ENCODE data around the gene OSTN. TPM values are rescaled to one million over a fixed set of nuclear protein-coding genes. Genes with fewer than 3 reads are reported as not detected.

OSTN gene
- total and polyA plus RNA-seq, 2 donors (not counting 3 experiments of a cell fraction or from before 2014, with no cell fraction given): not detected

- Histone ChIP-seq H3K4me2 (ENCODE audit: insufficient read depth, low read length) (no peak overlapping the region), H3K4me3 (replicated peaks in 1 of 3; ENCODE audit: insufficient read depth in 1 of 3, low read depth in 1 of 3, low read length in 3 of 3) (no peak overlapping the region), H3K4me1 (ENCODE audit: control insufficient read depth, extremely low read depth, insufficient read depth, low read length) (no peaks in the 10 kb centered on the region), H3K9me3 (replicated peaks; ENCODE audit: control insufficient read depth, insufficient read depth, low read length) (no peaks in the 10 kb centered on the region), H4K20me1 (replicated peaks; ENCODE audit: control insufficient read depth, extremely low read depth, insufficient read depth, low read length) (no peaks in the 10 kb centered on the region), H3K36me3 (ENCODE audit: control insufficient read depth in 2 of 2, extremely low read depth in 1 of 2, insufficient read depth in 2 of 2, low read length in 2 of 2) (no peaks in the 10 kb centered on the region), H3K27ac (ENCODE audit: insufficient read depth, low read depth, low read length) (no peak overlapping the region), H3K27me3 (ENCODE audit: control insufficient read depth in 2 of 2, insufficient read depth in 2 of 2, low read length in 2 of 2) (no peaks in the 10 kb centered on the region), H3K9ac (replicated peaks; ENCODE audit: extremely low read depth, insufficient read depth, low read length) (no peak overlapping the region), H3K9me1 (replicated peaks; ENCODE audit: control insufficient read depth, extremely low read depth, insufficient read depth, low read length) (no peaks in the 10 kb centered on the region), H3K79me2 (ENCODE audit: control insufficient read depth, insufficient read depth, low read length) (no peaks in the 10 kb centered on the region), H2AFZ (ENCODE audit: low read depth, low read length) (no peak overlapping the region)
- intact Hi-C loops (cut with micrococcal nuclease) (no loop called here), dilution Hi-C loops (cut with MboI; ENCODE audit: extremely low pct_ligation_motif_present, low sequenced_read_pairs) (no loop called here)
- BruUV-seq (replicated peaks): no TSS peak
- CTCF ChIA-PET: interaction anchor here (1.1 kb wide), 1 partner anchor 14 kb away, joined by 3 read pairs; no protein-coding TSS in a partner anchor
- POLR2A ChIA-PET: no interaction called here
- TF ChIP-seq FOS (IDR thresholded peaks at IDR 0.05; ENCODE audit: borderline replicate concordance, insufficient read depth, low read length) (no peak), CTCF (IDR thresholded peaks at IDR 0.05; ENCODE audit: extremely low read depth in 1 of 2, insufficient read depth in 1 of 2, low read depth in 1 of 2, low read length in 2 of 2) (no peak), JUN (IDR thresholded peaks at IDR 0.05; ENCODE audit: borderline replicate concordance, insufficient read depth, insufficient read length, low read depth) (no peak), MAX (IDR thresholded peaks at IDR 0.05; ENCODE audit: insufficient read depth, insufficient read length) (no peak), POLR2AphosphoS5 (IDR thresholded peaks at IDR 0.05; ENCODE audit: insufficient read depth, low read depth, low read length) (no peak), EZH2 (IDR thresholded peaks at IDR 0.05; ENCODE audit: borderline replicate concordance, low read depth, low read length, severe bottlenecking) (no peak), MYC (IDR thresholded peaks at IDR 0.05; ENCODE audit: low read depth, low read length) (no peak), GATA2 (IDR thresholded peaks at IDR 0.05; ENCODE audit: insufficient read depth, insufficient read length, low read depth, low read length) (no peak), POLR2A (IDR thresholded peaks at IDR 0.05; ENCODE audit: low read depth, low read length) (no peak)
- FAIRE-seq (peak; percentile 21), DNase-seq (ENCODE audit: low read depth, low spot score) (no peak)
Measured at GRCh38 chr3:191158815-191159214, 40.2 kb upstream of the OSTN start.

All from endothelial cell of umbilical vein (primary cell).